ENCODE measurements around the gene ADAMTS17. TPM values are rescaled to one million over a fixed set of nuclear protein-coding genes. Genes with fewer than 3 reads are reported as not detected.

Gene ADAMTS17
- total and polyA plus RNA-seq, 4 donors: 0.28 to 46.9 (median 9.1) TPM

GRCh38 chr15:100134586-100134985 lies 207.2 kb downstream of the ADAMTS17 start (continued):
- no peak for TF ChIP-seq SP1 (IDR thresholded peaks at IDR 0.05)
- TF ChIP-seq, protein P1, sequence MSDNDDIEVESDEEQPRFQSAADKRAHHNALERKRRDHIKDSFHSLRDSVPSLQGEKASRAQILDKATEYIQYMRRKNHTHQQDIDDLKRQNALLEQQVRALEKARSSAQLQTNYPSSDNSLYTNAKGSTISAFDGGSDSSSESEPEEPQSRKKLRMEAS (IDR thresholded peaks at IDR 0.05): no peak
- TF ChIP-seq FOXA2 (IDR thresholded peaks at IDR 0.05): no peak
- no peak for TF ChIP-seq REST (IDR thresholded peaks at IDR 0.05)
- TF ChIP-seq FOXA1 (IDR thresholded peaks at IDR 0.05): no peak

DNA sequence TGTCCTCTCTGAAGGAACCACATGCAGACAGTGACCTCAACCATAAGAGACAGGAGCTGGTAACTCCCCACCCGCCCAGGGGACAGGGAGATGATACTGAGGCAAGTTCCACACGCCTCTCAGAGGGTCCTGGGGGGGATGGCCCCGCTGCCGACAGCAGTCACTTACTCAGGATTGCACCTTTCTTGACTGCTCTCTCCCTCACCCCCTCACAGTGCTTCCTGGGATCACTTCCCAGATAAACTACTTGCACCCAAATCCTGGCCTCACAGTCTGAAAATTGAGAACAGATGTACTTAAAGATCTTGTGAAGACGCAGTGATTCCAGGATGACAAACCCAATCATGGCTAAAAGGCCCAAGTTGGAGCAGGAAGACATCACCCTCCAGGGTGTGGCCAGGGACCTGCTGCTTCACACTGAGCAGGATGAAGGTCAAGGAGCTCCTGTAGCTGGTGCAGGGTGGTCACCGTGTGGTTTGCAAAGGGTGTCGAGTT lies 207.6 kb downstream of the ADAMTS17 start:
- no peak overlapping the region for H3K9ac ChIP-seq (ENCODE audit: low read depth in 1 of 2, low read length in 2 of 2)
- no peak overlapping the region for H3K4me3 ChIP-seq (ENCODE audit: low read depth in 1 of 3, low read length in 3 of 3)
- DNase-seq (ENCODE audit: low spot score): no peak
- WGBS: 92% methylated on average over 7 of the region's 7 CpGs
- peaks cover 1 to 13% (median 13%) of the 10 kb centered on the region in 4 donors for H3K4me1 ChIP-seq (ENCODE audit: control insufficient read depth in 4 of 4, insufficient read depth in 4 of 4, low read length in 3 of 4)
- TF ChIP-seq HNF4G (IDR thresholded peaks at IDR 0.05) (no peak), NR2F2 (IDR thresholded peaks at IDR 0.05) (no peak), HNF4A (conservative IDR thresholded peaks at IDR 0.05) (no peak), RXRA (IDR thresholded peaks at IDR 0.05) (no peak), RAD21 (IDR thresholded peaks at IDR 0.05) (no peak), SP1 (IDR thresholded peaks at IDR 0.05) (no peak), GABPA (IDR thresholded peaks at IDR 0.05 in 1 of 2, conservative IDR thresholded peaks at IDR 0.05 in 1 of 2) (no peak), YY1 (IDR thresholded peaks at IDR 0.05) (no peak), FOXA1 (IDR thresholded peaks at IDR 0.05) (no peak), EGR1 (IDR thresholded peaks at IDR 0.05; ENCODE audit: low read depth in 2 of 2) (no peak), JUND (IDR thresholded peaks at IDR 0.05) (no peak), FOXA2 (IDR thresholded peaks at IDR 0.05) (no peak), REST (IDR thresholded peaks at IDR 0.05) (no peak)
- TF ChIP-seq, protein P1 (IDR thresholded peaks at IDR 0.05): no peak
- TF ChIP-seq, protein P2, sequence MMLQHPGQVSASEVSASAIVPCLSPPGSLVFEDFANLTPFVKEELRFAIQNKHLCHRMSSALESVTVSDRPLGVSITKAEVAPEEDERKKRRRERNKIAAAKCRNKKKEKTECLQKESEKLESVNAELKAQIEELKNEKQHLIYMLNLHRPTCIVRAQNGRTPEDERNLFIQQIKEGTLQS (IDR thresholded peaks at IDR 0.05): no peak
- TF ChIP-seq, protein P3, sequence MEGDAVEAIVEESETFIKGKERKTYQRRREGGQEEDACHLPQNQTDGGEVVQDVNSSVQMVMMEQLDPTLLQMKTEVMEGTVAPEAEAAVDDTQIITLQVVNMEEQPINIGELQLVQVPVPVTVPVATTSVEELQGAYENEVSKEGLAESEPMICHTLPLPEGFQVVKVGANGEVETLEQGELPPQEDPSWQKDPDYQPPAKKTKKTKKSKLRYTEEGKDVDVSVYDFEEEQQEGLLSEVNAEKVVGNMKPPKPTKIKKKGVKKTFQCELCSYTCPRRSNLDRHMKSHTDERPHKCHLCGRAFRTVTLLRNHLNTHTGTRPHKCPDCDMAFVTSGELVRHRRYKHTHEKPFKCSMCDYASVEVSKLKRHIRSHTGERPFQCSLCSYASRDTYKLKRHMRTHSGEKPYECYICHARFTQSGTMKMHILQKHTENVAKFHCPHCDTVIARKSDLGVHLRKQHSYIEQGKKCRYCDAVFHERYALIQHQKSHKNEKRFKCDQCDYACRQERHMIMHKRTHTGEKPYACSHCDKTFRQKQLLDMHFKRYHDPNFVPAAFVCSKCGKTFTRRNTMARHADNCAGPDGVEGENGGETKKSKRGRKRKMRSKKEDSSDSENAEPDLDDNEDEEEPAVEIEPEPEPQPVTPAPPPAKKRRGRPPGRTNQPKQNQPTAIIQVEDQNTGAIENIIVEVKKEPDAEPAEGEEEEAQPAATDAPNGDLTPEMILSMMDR (IDR thresholded peaks at IDR 0.05; ENCODE audit: low read depth, low read length, missing input control): no peak
- TF ChIP-seq, protein P4, sequence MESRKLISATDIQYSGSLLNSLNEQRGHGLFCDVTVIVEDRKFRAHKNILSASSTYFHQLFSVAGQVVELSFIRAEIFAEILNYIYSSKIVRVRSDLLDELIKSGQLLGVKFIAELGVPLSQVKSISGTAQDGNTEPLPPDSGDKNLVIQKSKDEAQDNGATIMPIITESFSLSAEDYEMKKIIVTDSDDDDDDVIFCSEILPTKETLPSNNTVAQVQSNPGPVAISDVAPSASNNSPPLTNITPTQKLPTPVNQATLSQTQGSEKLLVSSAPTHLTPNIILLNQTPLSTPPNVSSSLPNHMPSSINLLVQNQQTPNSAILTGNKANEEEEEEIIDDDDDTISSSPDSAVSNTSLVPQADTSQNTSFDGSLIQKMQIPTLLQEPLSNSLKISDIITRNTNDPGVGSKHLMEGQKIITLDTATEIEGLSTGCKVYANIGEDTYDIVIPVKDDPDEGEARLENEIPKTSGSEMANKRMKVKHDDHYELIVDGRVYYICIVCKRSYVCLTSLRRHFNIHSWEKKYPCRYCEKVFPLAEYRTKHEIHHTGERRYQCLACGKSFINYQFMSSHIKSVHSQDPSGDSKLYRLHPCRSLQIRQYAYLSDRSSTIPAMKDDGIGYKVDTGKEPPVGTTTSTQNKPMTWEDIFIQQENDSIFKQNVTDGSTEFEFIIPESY (IDR thresholded peaks at IDR 0.05): no peak
- peaks cover 0 to 2% (median 0%) of the 10 kb centered on the region in 4 donors for H3K36me3 ChIP-seq (ENCODE audit: control insufficient read depth in 4 of 4, insufficient read depth in 3 of 4, low read depth in 1 of 4, low read length in 3 of 4)
- H3K27me3 ChIP-seq (ENCODE audit: control insufficient read depth in 4 of 4, insufficient read depth in 4 of 4, low read length in 3 of 4): no peaks in the 10 kb centered on the region
- H3K9me3 ChIP-seq (ENCODE audit: control insufficient read depth in 4 of 4, low read length in 3 of 4): no peaks in the 10 kb centered on the region
- no peak overlapping the region for H3K27ac ChIP-seq (ENCODE audit: low read depth in 1 of 2, low read length in 2 of 2)
